Lower lobe of right lung (tissue), 1 donor: ENCODE measurements around the gene AURKAIP1. TPM values are rescaled to one million over a fixed set of nuclear protein-coding genes. Genes with fewer than 3 reads are reported as not detected.

Experiments used
- microRNA-seq: library from miRNA; unstranded; fragments of <30 nt; microRNA quantifications from one replicate; pipeline ENCODE4 v1.2.0, GENCODE V29; 2020; ENCODE audit warnings: borderline number of aligned reads
- total RNA-seq: library from RNA; stranded (reverse); fragmentation: NEBNext Ultra II Directional; extraction: Animal tissue kit (Norgen Biotek cat#: 25700); gene quantifications from one replicate; pipeline ENCODE4 v1.2.1, GENCODE V29; 2021
- donor health status: DM: no; HTN: yes; CAD: no; lungs with severe emphysema.

The AURKAIP1 gene
- total RNA-seq, 1 donor from 2014 or later, result 82.4 TPM

Small RNA genes within 50 kb of the gene (microRNA-seq; reads per million reads assigned to microRNA genes)
- gene MIR6808, result not detected

Other genes starting within 250 kb of the AURKAIP1 start
- gene TTLL10, start 201.3 kb downstream of the AURKAIP1 start, total RNA-seq, result 6.6 TPM
- 0.47 TPM for gene TNFRSF18, start 168.6 kb downstream of the AURKAIP1 start, total RNA-seq
- gene TNFRSF4, start 161.1 kb downstream of the AURKAIP1 start, total RNA-seq, result 3.0 TPM
- gene SDF4, start 143.2 kb downstream of the AURKAIP1 start, total RNA-seq, result 127 TPM
- 13.7 TPM for gene B3GALT6, start 143.0 kb downstream of the AURKAIP1 start, total RNA-seq
- 1.2 TPM for gene C1QTNF12, start 128.5 kb downstream of the AURKAIP1 start, total RNA-seq
- gene UBE2J2, start 101.4 kb downstream of the AURKAIP1 start, total RNA-seq, result 49.9 TPM
- gene SCNN1D, start 94.8 kb downstream of the AURKAIP1 start, total RNA-seq, result 4.3 TPM
- gene ACAP3, start 67.3 kb downstream of the AURKAIP1 start, total RNA-seq, result 50.6 TPM
- 16.2 TPM for gene PUSL1, start 66.6 kb downstream of the AURKAIP1 start, total RNA-seq
- gene INTS11, start 50.5 kb downstream of the AURKAIP1 start, total RNA-seq, result 88.9 TPM
- gene CPTP, start 50.4 kb downstream of the AURKAIP1 start, total RNA-seq, result 20.4 TPM
- gene TAS1R3, start 43.9 kb downstream of the AURKAIP1 start, total RNA-seq, result 0.65 TPM
- gene DVL1, start 25.8 kb downstream of the AURKAIP1 start, total RNA-seq, result 60.4 TPM
- 39.3 TPM for gene MXRA8, start 16.7 kb downstream of the AURKAIP1 start, total RNA-seq
- 165 TPM for gene CCNL2, start 24.1 kb upstream of the AURKAIP1 start, total RNA-seq
- gene MRPL20, start 32.1 kb upstream of the AURKAIP1 start, total RNA-seq, result 79.8 TPM
- gene ANKRD65, start 46.1 kb upstream of the AURKAIP1 start, total RNA-seq, result 22.3 TPM
- gene VWA1, start 60.5 kb upstream of the AURKAIP1 start, total RNA-seq, result 58.7 TPM
- gene ATAD3C, start 74.5 kb upstream of the AURKAIP1 start, total RNA-seq, result 7.8 TPM
- 19.0 TPM for gene ATAD3B, start 96.6 kb upstream of the AURKAIP1 start, total RNA-seq
- 14.1 TPM for gene ATAD3A, start 137.0 kb upstream of the AURKAIP1 start, total RNA-seq
- 3.9 TPM for gene TMEM240, start 165.4 kb upstream of the AURKAIP1 start, total RNA-seq
- gene SSU72, start 199.7 kb upstream of the AURKAIP1 start, total RNA-seq, result 123 TPM
- 7.7 TPM for gene FNDC10, start 224.9 kb upstream of the AURKAIP1 start, total RNA-seq
- gene MIB2, start 240.3 kb upstream of the AURKAIP1 start, total RNA-seq, result 82.5 TPM